ENCODE data around the gene SAG. TPM values are rescaled to one million over a fixed set of nuclear protein-coding genes. Genes with fewer than 3 reads are reported as not detected.

SAG gene
- total RNA-seq, 6 donors from 2014 or later: 0.17 TPM; not detected in 5

GRCh38 chr2:233301248-233301647 lies 6.4 kb upstream of the SAG start:
- Histone ChIP-seq H3K9me3 (no peaks in the 10 kb centered on the region), H3K36me3 (peaks cover 0 to 2% (median under 1%) of the 10 kb centered on the region in 4 donors), H3K27ac (no peak overlapping the region), H3K27me3 (no peaks in the 10 kb centered on the region), H3K4me1 (no peaks in the 10 kb centered on the region), H3K4me3 (no peak overlapping the region)
- ATAC-seq (ENCODE audit: low FRiP score in 2 of 2): no peak
- WGBS, 2 donors: 79 to 90% methylated on average over 2 of the region's 2 CpGs
- no peak for TF ChIP-seq POLR2AphosphoS5 (IDR thresholded peaks at IDR 0.05)
- no peak for TF ChIP-seq EP300 (IDR thresholded peaks at IDR 0.05)
- TF ChIP-seq, protein P1, sequence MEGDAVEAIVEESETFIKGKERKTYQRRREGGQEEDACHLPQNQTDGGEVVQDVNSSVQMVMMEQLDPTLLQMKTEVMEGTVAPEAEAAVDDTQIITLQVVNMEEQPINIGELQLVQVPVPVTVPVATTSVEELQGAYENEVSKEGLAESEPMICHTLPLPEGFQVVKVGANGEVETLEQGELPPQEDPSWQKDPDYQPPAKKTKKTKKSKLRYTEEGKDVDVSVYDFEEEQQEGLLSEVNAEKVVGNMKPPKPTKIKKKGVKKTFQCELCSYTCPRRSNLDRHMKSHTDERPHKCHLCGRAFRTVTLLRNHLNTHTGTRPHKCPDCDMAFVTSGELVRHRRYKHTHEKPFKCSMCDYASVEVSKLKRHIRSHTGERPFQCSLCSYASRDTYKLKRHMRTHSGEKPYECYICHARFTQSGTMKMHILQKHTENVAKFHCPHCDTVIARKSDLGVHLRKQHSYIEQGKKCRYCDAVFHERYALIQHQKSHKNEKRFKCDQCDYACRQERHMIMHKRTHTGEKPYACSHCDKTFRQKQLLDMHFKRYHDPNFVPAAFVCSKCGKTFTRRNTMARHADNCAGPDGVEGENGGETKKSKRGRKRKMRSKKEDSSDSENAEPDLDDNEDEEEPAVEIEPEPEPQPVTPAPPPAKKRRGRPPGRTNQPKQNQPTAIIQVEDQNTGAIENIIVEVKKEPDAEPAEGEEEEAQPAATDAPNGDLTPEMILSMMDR (IDR thresholded peaks at IDR 0.05): no peak
- TF ChIP-seq POLR2A (IDR thresholded peaks at IDR 0.05): no peak
- DNase-seq: no peak

- Histone ChIP-seq H3K27me3 (no peaks in the 10 kb centered on the region), H3K36me3 (no peaks in the 10 kb centered on the region), H3K9me3 (no peaks in the 10 kb centered on the region), H3K4me1 (no peaks in the 10 kb centered on the region), H3K27ac (no peak overlapping the region), H3K4me3 (no peak overlapping the region)
- no peak for TF ChIP-seq POLR2A (IDR thresholded peaks at IDR 0.05)
- TF ChIP-seq, protein P1 (IDR thresholded peaks at IDR 0.05): no peak
- TF ChIP-seq EP300 (IDR thresholded peaks at IDR 0.05): no peak
- no peak for TF ChIP-seq POLR2AphosphoS5 (IDR thresholded peaks at IDR 0.05)
- DNase-seq (no peak), ATAC-seq (ENCODE audit: low FRiP score in 2 of 2) (no peak)
- 69% methylated on average over 6 of the region's 6 CpGs for WGBS, 2 donors
These were observed 5.8 kb upstream of the SAG start for GRCh38 chr2:233301811-233302210.

DNA sequence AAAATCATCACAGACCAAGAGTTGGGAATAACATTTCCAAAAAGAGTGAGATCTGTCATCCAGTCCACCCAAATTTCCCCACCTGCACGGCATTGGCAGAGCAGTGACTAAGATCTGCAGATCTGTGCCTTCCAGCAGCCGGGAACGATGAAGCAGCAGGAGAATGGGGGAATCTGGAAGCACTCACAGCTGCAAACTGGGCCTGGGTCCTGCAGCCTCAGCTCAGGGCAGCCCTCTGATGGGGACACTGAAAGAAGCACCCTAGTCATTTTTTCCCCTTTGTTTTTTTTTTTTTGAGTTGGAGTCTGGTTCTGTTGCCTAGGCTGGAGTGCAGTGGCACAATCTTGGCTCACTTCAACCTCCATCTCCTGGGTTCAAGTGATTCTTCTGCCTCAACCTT lies 4.4 kb upstream of the SAG start:
- Histone ChIP-seq H3K4me1 (no peaks in the 10 kb centered on the region), H3K4me3 (no peak overlapping the region), H3K9me3 (no peaks in the 10 kb centered on the region), H3K36me3 (no peaks in the 10 kb centered on the region), H3K27me3 (no peaks in the 10 kb centered on the region), H3K27ac (no peak overlapping the region)
- WGBS, 2 donors: 89 to 96% methylated on average over 3 of the region's 3 CpGs
- no peak for DNase-seq
- ATAC-seq (ENCODE audit: low FRiP score in 2 of 2): no peak
- TF ChIP-seq, protein P1 (IDR thresholded peaks at IDR 0.05): no peak
- TF ChIP-seq POLR2AphosphoS5 (IDR thresholded peaks at IDR 0.05) (no peak), POLR2A (IDR thresholded peaks at IDR 0.05) (no peak), EP300 (IDR thresholded peaks at IDR 0.05) (no peak)

GRCh38 chr2:233311241-233311926 lies 3.8 kb downstream of the SAG start:
- TF ChIP-seq EP300 (IDR thresholded peaks at IDR 0.05): no peak

GRCh38 chr2:233312874-233313273 lies 5.3 kb downstream of the SAG start:
- H3K36me3 ChIP-seq: no peaks in the 10 kb centered on the region
- TF ChIP-seq EP300 (IDR thresholded peaks at IDR 0.05): no peak
- no peak for TF ChIP-seq POLR2A (IDR thresholded peaks at IDR 0.05)
- TF ChIP-seq, protein P1 (IDR thresholded peaks at IDR 0.05): no peak
- no peak for TF ChIP-seq POLR2AphosphoS5 (IDR thresholded peaks at IDR 0.05)
- 74 to 82% methylated on average over 5 to 8 of the region's 8 CpGs for WGBS, 2 donors
- DNase-seq (no peak), ATAC-seq (ENCODE audit: low FRiP score in 2 of 2) (no peak)
- H3K27ac ChIP-seq: no peak overlapping the region
- no peak overlapping the region for H3K4me3 ChIP-seq
- no peaks in the 10 kb centered on the region for H3K9me3 ChIP-seq
- no peaks in the 10 kb centered on the region for H3K27me3 ChIP-seq
- H3K4me1 ChIP-seq: no peaks in the 10 kb centered on the region

More at GRCh38 chr2:233311241-233311926, 3.8 kb downstream of the SAG start:
- Histone ChIP-seq H3K27ac (no peak overlapping the region), H3K36me3 (no peaks in the 10 kb centered on the region), H3K9me3 (no peaks in the 10 kb centered on the region), H3K27me3 (no peaks in the 10 kb centered on the region), H3K4me3 (no peak overlapping the region), H3K4me1 (no peaks in the 10 kb centered on the region)
- no peak for DNase-seq
- ATAC-seq (ENCODE audit: low FRiP score in 2 of 2): no peak
- WGBS, 2 donors: 79 to 80% methylated on average over 11 of the region's 11 CpGs

Measured in upper lobe of left lung (tissue), 6 donors.